Amniotic epithelial cell (primary cell): ENCODE results near the gene CATSPERZ.

Experiments used
- DNase-seq: peaks from one replicate; pipeline ENCODE4 v3.0.0-alpha.2; 2010; ENCODE audit warnings: low read depth

The CATSPERZ gene

DNA sequence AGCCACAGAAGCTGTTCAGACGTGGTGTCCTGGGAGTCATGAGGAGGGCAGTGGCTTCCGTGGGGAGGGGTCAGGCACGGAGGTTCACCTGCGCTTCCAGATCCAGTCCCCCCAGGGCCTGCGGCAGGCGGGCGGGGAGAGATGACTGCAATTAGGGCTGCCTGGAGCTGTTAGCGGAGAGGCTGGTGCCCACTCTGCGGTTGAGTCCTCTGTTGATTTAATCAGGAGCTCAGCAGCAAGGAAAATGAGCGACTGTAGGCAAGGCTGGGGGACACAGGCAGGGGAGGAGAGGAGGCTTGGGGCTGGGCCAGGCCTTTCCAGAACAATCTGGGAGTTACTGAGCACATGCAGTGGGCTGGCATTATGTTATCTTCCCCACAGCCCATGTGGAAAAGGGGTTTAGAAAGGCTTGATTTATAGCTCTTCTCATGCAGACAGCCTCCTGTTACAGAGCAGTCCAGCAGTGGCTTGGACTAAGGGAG, 35.7 kb upstream of the CATSPERZ start:
- peak; percentile 70 for DNase-seq

DNA sequence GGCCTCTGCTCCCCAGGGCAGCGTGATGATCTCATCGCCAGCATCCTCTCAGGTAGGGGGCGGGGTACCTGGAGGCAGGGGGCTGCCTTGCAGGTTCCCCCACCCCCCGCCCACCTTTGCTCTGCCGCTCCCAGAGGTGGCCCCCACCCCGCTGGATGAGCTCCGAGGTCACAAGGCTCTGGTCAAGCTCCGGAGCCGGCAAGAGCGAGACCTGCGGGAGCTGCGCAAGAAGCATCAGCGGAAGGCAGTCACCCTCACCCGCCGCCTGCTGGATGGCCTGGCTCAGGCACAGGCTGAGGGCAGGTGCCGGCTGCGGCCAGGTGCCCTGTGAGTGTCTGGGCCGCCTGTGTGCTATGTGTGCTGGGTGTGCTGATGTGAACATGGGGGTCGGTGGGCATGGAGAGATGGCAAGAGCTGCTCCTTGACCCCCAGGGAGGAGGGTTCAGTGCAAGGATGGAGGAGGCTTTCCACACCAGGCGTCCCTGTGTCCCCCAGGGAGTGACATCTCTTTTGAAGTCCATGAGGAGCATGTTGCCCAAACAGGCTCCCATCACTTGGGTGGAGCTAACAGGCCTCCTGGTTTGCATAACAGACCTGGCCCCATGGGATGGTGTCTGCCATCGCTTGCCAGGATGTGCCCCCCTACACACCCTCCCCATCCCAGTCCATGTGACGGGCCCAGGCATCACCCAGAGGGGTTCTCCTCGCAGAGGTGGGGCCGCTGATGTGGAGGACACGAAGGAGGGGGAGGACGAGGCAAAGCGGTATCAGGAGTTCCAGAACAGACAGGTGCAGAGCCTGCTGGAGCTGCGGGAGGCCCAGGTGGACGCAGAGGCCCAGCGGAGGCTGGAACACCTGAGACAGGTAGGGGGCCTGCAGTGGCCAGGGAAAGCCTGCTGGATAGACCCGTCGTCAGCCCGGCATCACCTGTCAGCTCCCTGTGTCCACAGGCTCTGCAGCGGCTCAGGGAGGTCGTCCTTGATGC, 34.7 kb upstream of the CATSPERZ start:
- DNase-seq: no peak

DNA sequence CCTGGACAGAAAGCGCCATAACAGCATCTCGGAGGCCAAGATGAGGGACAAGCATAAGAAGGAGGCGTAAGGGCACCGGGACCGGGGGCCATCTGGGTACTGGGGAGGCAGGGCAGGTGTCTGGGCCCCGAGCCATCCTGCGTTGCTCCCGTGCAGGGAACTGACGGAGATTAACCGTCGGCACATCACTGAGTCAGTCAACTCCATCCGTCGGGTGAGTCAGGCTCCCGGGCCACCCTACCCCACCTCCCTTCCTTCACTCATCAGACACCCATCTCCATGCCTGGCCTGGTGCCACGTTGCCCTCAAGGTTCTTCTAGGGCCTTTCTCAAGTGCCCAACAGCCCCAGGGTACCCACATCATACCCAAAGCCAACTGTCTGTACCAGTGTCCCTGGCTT, 33.8 kb upstream of the CATSPERZ start:
- DNase-seq: peak; percentile 48

DNA sequence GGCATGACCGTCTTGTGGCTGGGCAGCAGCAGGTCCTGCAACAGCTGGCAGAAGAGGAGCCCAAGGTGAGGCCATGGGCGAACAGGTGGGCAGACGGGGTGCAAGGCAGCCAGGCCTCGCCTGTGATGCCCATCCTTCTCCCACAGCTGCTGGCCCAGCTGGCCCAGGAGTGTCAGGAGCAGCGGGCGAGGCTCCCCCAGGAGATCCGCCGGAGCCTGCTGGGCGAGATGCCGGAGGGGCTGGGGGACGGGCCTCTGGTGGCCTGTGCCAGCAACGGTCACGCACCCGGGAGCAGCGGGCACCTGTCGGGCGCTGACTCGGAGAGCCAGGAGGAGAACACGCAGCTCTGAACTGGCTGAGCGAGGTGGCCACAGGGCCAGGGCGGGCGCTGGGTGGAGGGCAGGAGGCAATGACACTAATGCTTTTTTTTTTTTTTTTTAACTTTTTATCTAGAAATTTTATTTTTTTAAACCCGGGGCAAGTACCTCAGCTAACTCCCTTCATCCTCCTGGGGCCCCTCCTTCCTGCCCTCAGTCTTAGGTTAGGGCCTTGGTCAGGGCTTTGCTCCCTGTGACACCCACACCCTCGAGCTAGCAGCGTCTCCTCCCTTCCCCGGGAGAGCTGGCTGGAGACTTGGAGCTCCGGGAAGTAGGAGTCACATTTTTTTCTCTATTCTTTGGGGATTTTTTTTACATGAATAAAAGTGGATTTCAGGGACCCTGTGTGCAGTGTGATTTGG, 32.8 kb upstream of the CATSPERZ start:
- DNase-seq: no peak

DNA sequence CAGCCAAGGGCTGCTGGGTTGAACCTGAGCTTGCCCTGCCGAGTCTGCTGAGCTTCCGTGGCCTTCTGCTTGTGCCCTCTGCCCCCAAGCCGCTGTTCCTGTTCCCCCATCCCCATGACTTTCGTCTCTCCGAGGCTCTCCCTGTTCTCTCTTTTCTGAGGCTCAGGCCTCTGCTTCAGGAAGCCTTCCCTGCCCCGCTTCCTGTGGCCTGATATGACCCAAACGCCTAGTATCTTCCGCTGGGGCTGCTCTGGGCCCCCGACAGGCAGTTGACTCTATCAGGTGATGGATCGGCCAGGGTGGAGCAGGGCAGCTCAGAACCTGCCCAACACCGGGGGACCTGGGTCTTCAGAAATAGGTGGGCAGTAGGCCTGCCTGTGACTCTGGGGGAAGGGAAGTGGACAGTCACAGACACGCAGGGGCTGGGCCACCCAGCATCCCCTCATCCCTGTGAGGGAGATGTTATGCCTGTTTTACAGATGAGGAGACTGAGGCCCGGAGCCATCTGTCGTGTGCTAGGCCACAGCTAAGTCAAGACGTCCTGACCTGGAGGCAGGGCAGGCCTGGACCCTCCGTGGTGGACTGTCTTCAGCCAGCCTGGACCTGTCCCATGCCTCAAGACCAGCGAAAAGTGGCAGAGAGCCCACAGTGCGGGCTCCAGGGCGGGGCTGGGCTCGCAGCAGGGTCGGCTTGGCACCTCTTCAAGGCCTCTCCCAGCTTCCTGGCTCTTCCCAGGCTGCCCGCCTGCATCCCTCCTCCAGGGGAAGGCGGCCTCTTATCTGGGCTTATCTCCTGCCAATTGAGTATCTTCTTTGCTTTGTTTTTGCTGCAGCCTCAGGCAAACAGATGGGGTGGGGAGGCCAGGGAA, 31.9 kb upstream of the CATSPERZ start:
- peak; percentile 90 for DNase-seq

DNA sequence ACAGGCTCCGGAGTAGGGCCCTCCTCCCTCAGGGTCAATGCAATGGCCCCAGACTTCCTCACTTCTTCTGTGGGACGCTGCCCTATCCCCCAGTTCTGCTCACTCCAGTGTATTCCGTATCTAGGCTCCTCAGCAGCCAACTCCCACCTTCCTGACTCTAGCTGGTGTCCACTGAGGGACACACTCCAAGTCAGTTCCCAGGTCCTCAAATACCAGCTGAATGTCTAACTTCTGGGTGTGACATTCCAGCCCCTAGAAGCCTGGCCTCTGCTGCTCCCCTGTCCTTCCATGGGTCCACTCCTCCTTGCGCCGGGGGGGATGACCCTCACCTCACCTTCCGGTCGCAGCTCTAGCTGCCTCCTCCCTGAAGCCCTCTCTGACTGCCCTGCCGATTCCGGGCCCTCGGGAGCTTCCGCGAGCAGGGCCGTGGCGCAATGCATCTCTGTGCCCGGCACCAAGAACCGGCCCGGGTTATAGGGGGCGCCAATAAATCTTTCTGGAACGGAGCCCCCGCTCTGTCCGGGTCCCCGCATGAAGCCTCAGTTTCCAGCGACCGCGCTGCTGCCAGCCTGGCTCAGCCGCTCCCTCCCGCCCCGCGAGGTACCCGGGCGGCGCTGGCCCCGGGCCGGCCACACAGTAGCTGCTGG, 31.1 kb upstream of the CATSPERZ start:
- DNase-seq: peak; percentile 54

DNA sequence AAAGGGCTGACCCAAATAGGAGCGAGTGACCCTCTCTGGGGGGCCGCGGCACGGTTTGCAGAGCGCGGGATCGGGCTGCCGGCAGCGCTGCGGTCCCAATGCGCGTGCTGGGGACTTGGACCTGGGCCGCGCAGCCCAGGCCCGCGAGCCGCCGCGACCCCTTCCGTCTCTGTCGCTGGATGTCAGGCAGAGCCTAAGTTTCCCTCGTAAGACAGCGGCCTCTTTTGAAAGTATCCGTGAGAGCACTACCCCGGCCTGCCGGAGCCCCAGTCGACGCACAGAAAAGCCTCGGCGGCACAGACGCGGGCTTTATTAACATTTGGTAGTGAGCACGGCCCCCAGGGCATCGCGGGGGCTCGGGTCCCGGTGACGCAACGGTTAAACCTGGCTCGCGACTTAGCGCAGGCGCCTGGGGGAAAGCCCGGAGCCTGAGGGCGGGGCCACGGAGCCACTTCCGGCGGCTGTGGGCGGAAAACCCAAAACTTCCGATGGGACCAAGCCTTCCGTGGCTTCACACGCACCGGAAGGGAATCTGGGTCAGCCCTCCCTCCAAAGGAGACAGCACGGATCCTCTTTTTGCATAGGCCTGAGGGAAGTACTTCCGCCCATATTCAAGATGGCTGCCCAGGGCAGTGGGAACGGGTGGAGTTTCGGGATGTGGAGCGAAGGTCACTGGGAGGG, 30.5 kb upstream of the CATSPERZ start:
- DNase-seq: peak; percentile 100

DNA sequence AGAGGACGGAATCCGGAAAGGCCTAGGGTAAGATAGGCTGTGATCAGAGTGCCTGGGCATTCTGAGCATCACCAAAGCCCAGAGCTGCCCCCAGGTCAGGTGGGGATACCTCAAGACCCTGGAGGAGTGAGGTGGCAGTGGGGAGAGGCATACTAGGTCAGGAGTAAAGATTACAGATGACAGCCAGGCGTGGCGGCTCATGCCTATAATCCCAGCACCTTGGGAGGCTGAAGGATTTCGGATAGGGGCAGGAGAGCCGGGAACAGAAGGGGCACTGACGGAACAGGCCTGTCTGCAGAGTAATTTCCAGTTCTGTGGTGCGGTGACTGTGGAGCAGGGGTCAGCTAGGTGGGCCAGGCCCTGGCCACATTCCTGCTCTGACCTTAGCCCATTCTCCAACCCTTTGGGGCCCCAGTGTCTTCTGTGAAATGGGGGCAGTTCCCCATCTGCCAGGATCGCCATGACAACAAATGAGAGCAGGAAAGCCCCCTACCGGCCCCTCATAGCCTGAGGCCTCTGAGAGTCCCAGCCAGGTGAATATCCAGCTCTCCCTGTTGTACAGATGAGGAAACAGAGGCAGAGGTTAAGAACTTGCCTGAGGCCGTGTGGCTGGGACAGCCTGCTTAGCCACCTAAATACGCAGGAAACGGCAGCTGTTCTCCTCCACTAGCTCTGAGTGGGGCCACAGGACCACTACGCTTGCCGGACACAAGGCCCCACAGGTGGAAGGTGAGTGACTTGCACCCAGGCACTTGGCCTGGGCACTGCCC, 24.9 kb upstream of the CATSPERZ start:
- DNase-seq: no peak

DNA sequence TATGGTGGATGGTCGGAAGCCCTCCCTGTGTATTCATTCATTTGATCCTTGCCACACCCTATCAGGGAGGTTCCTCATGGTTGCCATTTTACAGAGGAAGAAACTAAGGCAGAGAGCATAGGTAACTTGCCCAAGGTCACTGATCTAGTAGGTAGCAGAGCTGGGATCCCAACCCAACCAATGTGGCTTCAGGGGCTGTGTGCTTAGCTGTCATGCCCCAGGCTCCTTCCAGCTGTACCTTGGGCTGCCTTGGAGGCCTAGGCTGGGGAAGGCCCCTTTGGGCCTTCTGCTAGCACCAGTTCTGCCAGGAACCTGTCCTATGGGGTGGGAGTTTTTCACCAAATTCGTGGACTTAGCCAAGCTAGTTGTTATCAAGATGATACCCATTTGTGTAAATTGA, 24.3 kb upstream of the CATSPERZ start:
- DNase-seq: no peak

DNA sequence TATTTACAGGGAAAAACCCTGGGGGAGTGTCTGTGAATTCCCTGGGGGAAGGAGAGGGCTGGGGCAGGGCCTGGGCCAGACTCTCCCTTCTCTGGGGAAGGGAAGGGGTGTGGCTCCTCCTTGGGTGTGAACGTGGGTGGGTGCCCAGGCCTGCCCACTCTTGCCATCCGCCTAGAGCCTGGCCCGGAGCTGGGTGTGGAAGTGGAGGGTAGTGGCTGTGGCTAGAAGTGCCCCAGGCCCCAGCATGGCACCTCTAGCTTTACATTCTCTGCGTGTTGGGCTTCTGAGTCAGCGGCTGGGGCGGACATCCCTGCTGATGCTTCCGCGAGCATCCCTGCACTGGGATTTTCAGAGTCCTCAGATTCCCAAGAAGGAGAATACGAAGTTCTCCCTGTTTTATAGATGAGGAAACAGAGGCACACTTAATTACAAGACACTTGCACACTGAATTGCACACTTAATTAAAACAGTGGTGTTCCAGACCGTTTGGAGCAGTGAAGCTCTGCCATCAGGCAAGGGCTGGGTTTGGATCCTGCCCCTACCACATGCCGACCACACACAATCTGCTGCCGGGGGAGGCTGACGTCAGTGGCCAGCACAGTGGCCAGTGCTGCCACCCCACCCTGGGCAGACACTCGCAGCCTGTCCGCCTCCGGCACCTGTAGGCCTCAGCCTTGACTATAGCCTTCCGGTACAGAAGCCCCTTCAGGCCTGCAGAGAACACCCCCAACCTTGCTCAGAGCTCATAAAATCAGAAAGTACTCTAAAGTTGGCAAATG, 23.3 kb upstream of the CATSPERZ start:
- peak; percentile 47 for DNase-seq

DNA sequence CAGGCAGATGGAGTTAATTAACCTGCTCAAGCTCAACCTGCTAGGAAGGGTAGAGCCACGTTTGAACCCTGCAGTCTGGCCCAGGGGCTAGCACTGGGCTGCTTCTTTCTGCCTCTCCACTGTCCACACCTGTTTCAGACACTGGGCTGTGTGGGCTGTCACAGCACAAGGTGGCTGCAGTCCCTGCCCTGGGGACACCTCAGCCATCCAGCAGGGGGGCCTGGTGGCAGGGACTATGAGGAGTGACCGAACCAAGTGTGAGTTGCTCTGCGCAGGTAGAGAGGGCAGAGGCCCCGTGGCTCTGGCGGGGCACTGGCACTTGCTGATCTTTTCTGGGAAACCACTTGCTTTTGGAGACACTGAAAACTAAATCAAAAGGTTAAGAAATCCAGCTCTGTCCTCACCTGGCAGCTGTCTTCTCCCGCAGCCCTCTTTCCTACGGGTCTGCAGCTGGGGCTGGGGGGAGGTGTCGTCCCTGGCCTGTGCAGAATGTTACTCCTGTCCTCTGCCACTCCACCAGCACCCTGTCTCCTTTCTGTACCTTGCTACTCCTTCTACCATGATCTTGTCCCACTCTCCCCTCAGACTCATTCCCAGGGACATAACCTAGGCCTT, 21.5 kb upstream of the CATSPERZ start:
- no peak for DNase-seq

DNA sequence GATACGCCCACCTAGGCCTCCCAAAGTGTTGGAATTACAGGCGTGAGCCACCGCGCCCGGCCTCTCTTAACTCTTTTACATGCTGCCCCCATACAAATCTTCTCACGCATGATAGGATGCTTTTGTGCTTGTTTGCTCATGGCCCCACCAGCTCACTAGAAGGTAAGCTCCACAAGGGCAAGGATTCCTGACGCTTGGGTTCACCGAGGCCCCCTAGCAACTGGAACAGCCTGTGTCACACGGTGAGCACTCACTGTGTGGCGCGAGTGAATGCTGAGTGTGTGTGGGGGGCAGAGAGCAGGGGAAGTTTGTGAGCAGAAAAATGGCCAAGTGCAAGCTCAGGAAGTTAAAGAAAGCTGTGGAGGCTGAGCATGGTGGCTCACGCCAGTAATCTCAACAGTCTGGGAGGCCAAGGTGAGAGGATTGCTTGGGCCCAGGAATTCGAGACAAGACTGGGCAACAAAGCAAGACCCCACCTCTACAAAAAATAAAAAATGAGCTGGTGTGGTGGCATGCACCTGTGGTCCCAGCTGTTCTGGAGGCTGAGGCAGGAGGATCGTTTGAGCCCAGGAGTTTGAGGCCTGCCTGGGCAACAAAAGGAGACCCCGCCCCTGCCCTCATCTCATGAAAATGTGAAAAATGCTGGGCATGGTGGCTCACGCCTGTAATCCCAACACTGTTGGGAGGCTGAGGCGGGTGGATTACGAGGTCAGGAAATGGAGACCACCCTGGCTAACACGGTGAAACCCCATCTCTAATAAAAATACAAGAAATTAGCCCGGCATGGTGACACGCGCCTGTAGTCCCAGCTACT, 18.0 kb upstream of the CATSPERZ start:
- DNase-seq: no peak

DNA sequence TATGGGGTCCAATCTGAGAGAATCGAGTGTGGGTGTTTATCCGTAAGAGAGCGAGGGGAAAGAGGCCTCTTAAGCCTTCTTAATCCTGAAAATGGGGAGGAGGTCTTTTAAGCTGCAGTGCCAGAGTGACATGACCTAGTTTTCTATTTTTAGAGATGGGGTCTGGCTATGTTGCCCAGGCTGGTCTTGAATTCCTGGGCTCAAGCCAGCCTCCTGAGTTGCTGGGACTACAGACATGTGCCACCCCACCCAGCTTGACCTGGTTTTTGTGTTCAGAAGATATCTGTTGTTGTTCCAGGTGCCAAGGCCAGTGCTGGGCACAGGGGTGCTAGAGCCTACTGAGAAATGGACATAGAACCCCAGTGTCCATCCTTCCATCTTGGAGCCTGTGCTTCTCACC, 17.1 kb upstream of the CATSPERZ start:
- DNase-seq: no peak

DNA sequence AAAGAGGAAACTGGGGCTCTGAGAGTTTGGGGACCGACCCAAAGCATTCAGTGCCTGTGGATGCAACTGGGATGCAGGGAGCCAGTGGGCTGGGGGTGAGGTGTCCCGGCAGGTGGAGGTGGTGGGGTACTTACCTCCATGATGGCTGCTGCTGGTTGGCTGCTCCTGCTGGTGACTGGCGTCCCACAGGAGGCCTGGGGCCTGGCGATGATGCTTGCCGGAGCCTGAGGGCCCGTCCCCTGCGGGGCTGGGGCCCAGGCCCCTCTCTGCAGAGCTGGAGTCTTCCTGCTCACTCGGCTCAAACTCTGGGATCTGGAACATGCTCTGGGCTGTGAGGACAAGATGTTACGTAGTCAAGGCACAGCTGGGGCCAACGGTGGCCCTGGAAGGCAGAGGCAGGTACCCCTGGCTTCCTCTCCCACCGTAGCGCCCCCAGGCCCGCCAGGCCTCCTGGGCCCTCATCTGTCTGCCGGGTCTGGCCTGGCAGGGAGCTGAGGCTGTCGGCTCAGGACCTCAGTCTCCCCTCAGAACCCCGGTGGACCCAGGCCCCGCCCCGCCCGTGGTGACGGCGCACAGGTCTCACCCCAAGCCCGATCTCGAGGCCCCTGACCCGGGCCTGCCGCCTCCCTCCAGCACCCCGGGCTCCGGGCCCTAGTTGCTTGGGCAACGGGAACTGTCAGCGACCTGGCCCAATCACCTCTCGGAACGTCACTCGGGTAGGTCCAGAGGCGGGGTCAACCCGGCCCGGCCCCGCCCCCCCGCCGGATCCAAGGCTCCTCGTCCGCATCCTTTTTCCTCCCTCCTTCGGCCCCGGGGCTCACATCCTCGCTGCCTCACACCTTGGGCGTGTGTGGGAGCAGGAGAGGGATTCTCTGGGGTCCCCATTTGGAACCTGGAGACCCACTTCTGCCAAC, 15.9 kb upstream of the CATSPERZ start, which contains the start of gene BAD:
BAD (minus strand) TSS at position 618 of the 914 bp plus-strand sequence; CDS start at position 321, 297 bp downstream.
- DNase-seq: peak; percentile 84

DNA sequence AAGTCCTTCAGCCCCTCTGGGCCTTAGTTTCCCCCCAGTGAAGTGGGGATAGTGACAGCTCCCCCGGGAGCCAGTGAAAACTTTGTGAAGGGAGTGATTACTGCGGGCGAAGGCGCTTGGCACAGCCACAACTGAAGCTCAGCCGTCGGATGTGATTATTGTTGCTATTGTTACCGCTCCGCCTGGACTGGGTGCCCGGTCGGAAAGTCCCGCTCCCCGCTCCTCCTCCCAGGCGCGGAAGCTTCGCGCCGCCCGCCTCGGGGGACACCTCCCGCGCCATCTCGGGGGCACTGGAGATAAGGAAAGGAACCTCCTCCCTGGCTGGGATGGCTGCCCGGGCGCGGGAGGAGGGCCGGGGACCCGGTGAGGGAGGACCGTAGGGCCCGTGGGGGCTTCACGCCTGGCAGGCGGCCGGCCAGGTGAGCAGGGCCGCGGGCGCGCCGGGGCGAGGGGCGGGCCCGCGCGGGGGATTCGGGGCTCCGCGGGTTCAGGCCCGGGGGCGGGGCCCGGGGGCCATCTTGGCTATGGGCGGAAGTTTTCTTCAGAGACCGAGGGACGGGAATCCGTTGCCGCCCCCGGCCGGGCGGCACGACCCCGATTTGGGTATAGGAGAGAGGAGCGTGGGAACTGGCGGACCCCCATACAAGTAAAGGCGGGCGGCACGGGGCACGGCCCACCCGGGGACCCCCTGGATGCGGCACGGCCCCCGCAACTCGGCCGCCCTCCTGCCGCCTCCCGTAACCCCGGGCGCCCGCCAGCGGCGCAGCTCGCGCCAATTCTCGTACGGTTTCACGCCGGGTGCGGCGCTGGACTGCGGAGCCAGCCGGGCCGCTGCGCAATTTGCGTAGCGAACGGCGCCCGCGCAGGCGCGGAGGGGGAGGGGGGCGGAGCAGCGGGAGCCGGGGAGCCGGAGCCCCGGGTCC, 14.9 kb upstream of the CATSPERZ start, which contains the start of gene GPR137:
GPR137 (plus strand) TSS at position 887 of the 923 bp plus-strand sequence. CDS start 677 bp downstream, outside the sequence.
- DNase-seq: peak; percentile 53
